NCI-H146 treated with DMSO at 0.1 percent for 48 hours (cell line): ENCODE results near the gene PI4KA.
"Not testable (repeated sequence)": the region's sequence is repeated elsewhere in the genome, so short reads cannot be mapped to it uniquely, and the experiment has no call there.

Experiments used
- DNase-seq: peaks from one replicate; lab custom pipeline; 2025; ENCODE audit not compliant: unreplicated experiment; lab: John Stamatoyannopoulos, UW

Gene PI4KA

GRCh38 chr22:20702175-20702545 is 156.5 kb downstream of the PI4KA start:
- DNase-seq = not testable (repeated sequence)

- not testable (repeated sequence) for DNase-seq
Measured at GRCh38 chr22:20701680-20702136, 156.9 kb downstream of the PI4KA start.

- not testable (repeated sequence) for DNase-seq
Measured at GRCh38 chr22:20700347-20700746, 158.3 kb downstream of the PI4KA start.

GRCh38 chr22:20699856-20700255 is 158.8 kb downstream of the PI4KA start:
- not testable (repeated sequence) for DNase-seq

GRCh38 chr22:20697481-20698113 is 161.0 kb downstream of the PI4KA start:
- not testable (repeated sequence) for DNase-seq

GRCh38 chr22:20696056-20696455 is 162.6 kb downstream of the PI4KA start:
- not testable (repeated sequence) for DNase-seq

- DNase-seq = not testable (repeated sequence)
Measured at GRCh38 chr22:20695205-20695604, 163.4 kb downstream of the PI4KA start.

- not testable (repeated sequence) for DNase-seq
Measured at GRCh38 chr22:20694256-20694655, 164.4 kb downstream of the PI4KA start.

- DNase-seq = not testable (repeated sequence)
Measured at GRCh38 chr22:20692926-20693325, 165.7 kb downstream of the PI4KA start.

GRCh38 chr22:20690586-20691317 is 167.9 kb downstream of the PI4KA start:
- DNase-seq = not testable (repeated sequence)

- DNase-seq = not testable (repeated sequence)
Measured at GRCh38 chr22:20687356-20688172, 171.0 kb downstream of the PI4KA start.

- not testable (repeated sequence) for DNase-seq
Measured at GRCh38 chr22:20685764-20686163, 172.8 kb downstream of the PI4KA start.

- not testable (repeated sequence) for DNase-seq
Measured at GRCh38 chr22:20678792-20679435, 179.7 kb downstream of the PI4KA start.

- DNase-seq = no peak
Measured at GRCh38 chr22:20677684-20678242, 180.8 kb downstream of the PI4KA start.

GRCh38 chr22:20675613-20676012 is 183.0 kb downstream of the PI4KA start:
- not testable (repeated sequence) for DNase-seq

- no peak for DNase-seq
Measured at GRCh38 chr22:20674998-20675397, 183.6 kb downstream of the PI4KA start.

GRCh38 chr22:20673295-20674195 is 185.1 kb downstream of the PI4KA start:
- DNase-seq = no peak

GRCh38 chr22:20672732-20673131 is 185.9 kb downstream of the PI4KA start:
- DNase-seq = no peak

- no peak for DNase-seq
Measured at GRCh38 chr22:20672082-20672424, 186.6 kb downstream of the PI4KA start.
